ENCODE measurements around the gene UBE2D4. TPM values are rescaled to one million over a fixed set of nuclear protein-coding genes. Genes with fewer than 3 reads are reported as not detected.

Gene UBE2D4
- total RNA-seq, 4 donors from 2014 or later: 28.2 to 50.4 (median 31.1) TPM

DNA sequence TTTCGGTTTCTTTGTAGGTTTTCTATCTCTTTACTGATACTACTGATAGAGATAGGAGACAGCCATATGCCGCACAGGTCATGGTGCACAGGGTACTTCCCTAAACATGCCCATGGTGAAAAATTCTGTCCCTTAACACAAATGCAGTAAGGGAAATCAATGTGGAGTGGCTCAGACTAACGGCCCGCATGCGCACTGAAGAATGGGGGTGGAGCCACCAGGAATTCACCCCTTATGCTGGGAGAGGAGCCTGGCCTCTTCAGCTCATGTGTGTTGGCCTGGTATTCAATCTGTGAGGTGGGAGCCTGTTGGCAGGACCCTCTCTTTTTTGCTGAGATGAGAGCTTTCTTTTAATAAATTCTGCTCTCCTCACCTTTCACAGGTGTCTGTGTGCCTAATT, 11.4 kb upstream of the UBE2D4 start:
- peaks cover 0 to under 1% of the 10 kb centered on the region in 2 donors for H3K4me1 ChIP-seq
- H3K4me3 ChIP-seq (replicated peaks in 1 of 3): no peak overlapping the region
- H3K27me3 ChIP-seq: no peaks in the 10 kb centered on the region
- no peak for DNase-seq
- H3K27ac ChIP-seq: no peak overlapping the region
- 92% methylated on average over 5 of the region's 5 CpGs for WGBS, 2 donors
- no peak for TF ChIP-seq POLR2A (IDR thresholded peaks at IDR 0.05)
- TF ChIP-seq, protein P1, sequence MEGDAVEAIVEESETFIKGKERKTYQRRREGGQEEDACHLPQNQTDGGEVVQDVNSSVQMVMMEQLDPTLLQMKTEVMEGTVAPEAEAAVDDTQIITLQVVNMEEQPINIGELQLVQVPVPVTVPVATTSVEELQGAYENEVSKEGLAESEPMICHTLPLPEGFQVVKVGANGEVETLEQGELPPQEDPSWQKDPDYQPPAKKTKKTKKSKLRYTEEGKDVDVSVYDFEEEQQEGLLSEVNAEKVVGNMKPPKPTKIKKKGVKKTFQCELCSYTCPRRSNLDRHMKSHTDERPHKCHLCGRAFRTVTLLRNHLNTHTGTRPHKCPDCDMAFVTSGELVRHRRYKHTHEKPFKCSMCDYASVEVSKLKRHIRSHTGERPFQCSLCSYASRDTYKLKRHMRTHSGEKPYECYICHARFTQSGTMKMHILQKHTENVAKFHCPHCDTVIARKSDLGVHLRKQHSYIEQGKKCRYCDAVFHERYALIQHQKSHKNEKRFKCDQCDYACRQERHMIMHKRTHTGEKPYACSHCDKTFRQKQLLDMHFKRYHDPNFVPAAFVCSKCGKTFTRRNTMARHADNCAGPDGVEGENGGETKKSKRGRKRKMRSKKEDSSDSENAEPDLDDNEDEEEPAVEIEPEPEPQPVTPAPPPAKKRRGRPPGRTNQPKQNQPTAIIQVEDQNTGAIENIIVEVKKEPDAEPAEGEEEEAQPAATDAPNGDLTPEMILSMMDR (IDR thresholded peaks at IDR 0.05): no peak
- H3K9me3 ChIP-seq: no peaks in the 10 kb centered on the region
- H3K36me3 ChIP-seq: no peaks in the 10 kb centered on the region
- intact Hi-C loops (cut with DNase I): no loop called here

DNA sequence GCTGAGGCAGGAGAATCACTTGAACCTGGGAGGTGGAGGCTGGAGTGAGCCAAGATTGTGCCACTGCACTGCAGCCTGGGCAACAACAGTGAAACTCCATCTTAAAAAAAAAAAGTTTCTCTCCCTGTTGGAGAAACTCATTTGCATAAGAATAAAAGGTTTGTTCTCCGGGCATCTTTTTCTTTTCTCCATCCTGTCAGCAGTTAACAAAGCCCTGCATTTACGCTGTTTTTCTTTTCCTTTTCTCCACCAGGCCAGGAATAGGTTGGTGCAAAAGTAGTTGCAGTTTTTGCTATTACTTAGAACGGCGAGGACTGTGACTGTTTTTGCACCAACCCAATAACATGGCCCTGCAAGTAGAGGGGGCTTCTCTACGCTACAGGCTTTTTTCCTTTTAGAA, 10.3 kb upstream of the UBE2D4 start:
- Histone ChIP-seq H3K9me3 (no peaks in the 10 kb centered on the region), H3K4me1 (peaks cover 4 to 11% of the 10 kb centered on the region in 2 donors), H3K27me3 (no peaks in the 10 kb centered on the region), H3K27ac (no peak overlapping the region), H3K4me3 (replicated peaks in 1 of 3) (no peak overlapping the region), H3K36me3 (no peaks in the 10 kb centered on the region)
- intact Hi-C loops (cut with DNase I): no loop called here
- WGBS, 2 donors: 96 to 97% methylated on average over 5 of the region's 5 CpGs
- TF ChIP-seq, protein P1 (IDR thresholded peaks at IDR 0.05): no peak
- no peak for TF ChIP-seq POLR2A (IDR thresholded peaks at IDR 0.05)
- DNase-seq: no peak

DNA sequence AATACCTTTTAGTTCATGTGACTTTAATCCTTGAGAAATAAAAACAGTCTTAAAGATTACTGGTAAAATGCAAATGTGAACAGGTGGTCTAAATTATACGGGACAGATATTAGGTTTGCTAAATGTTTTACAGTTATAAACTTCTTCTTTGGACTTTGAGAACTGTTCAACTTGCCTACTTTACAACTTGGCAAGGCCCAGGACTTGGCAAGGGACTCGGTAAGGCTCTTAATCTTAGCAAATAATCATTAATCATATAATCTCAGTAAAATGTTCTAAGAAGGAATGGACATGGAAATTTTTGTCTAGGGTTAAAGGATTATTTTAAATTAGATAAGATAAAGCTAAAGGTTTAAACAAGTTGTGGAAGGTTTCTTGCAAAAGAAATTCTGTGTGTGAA, 4.8 kb upstream of the UBE2D4 start:
- peaks cover 8 to 24% of the 10 kb centered on the region in 2 donors for H3K4me1 ChIP-seq
- TF ChIP-seq, protein P1 (IDR thresholded peaks at IDR 0.05): no peak
- no peak for TF ChIP-seq POLR2A (IDR thresholded peaks at IDR 0.05)
- intact Hi-C loops (cut with DNase I): no loop called here
- no peak overlapping the region for H3K27ac ChIP-seq
- 61 to 74% methylated on average over 2 of the region's 2 CpGs for WGBS, 2 donors
- DNase-seq: no peak
- no peaks in the 10 kb centered on the region for H3K27me3 ChIP-seq
- H3K4me3 ChIP-seq (replicated peaks in 1 of 3): no peak overlapping the region
- H3K9me3 ChIP-seq: no peaks in the 10 kb centered on the region
- no peaks in the 10 kb centered on the region for H3K36me3 ChIP-seq

DNA sequence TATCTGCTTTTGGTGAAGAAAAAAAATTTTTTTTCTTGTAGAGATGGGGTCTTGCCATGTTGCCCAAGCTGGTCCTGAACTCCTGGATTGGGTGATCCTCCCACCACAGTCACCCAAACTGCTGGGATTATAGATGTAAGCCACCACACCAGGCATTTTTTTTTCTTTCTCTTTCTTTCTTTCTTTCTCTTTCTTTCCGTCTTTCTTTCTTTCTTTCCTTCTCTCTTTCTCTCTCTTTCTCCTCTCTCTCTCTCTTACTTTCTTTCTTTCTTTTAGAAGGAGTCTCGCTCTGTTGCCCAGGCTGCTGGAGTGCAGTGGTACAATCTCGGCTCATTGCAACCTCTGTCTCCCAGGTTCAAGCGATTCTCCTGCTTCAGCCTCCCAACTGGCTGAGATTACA, 3.5 kb upstream of the UBE2D4 start:
- Histone ChIP-seq H3K27me3 (no peaks in the 10 kb centered on the region), H3K36me3 (no peaks in the 10 kb centered on the region), H3K9me3 (no peaks in the 10 kb centered on the region), H3K4me3 (replicated peaks in 1 of 3) (no peak overlapping the region), H3K4me1 (peaks cover 8 to 29% of the 10 kb centered on the region in 2 donors), H3K27ac (no peak overlapping the region)
- DNase-seq: no peak
- intact Hi-C loops (cut with DNase I): no loop called here
- WGBS, 2 donors: 91 to 96% methylated on average over 4 of the region's 4 CpGs
- TF ChIP-seq POLR2A (IDR thresholded peaks at IDR 0.05): no peak
- TF ChIP-seq, protein P1 (IDR thresholded peaks at IDR 0.05): no peak

DNA sequence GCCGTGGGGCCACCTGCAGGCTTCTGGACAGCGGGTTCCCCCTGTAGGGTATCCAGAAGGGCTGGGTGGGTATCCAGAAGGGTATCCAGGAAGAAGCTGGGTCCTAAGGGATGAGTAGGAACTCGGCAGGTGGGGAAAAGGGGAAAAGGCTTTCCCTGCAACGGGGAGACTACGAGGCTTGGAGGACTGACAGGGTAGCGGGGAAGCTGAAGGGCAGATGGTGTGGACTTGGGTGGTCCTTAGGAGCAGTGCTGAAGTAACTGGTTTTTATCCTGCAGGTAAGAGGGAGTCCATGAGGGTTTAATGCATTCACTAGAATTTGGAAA, 525 bp downstream of the UBE2D4 start:
- peak overlapping the region; percentile 13 to 63 (median 26) for H3K4me3 ChIP-seq (replicated peaks in 1 of 3)
- no peaks in the 10 kb centered on the region for H3K36me3 ChIP-seq
- no peaks in the 10 kb centered on the region for H3K9me3 ChIP-seq
- WGBS, 2 donors: 2 to 4% methylated on average over 6 of the region's 6 CpGs
- intact Hi-C loops (cut with DNase I): no loop called here
- H3K27ac ChIP-seq: peak overlapping the region; percentile 70 to 96 (median 81)
- H3K27me3 ChIP-seq: no peaks in the 10 kb centered on the region
- DNase-seq: no peak
- no peak for TF ChIP-seq POLR2A (IDR thresholded peaks at IDR 0.05)
- TF ChIP-seq, protein P1 (IDR thresholded peaks at IDR 0.05): no peak
- H3K4me1 ChIP-seq: peaks cover 3 to 11% of the 10 kb centered on the region in 2 donors

Measured in thyroid gland (tissue), 4 donors.